AG04449 (cell line): ENCODE measurements around the gene HK1.

Experiments
- CTCF ChIA-PET: fragments of 350-600 bp; formaldehyde crosslinking; extraction: SDS; loops from one replicate; lab custom pipeline; 2021; ENCODE audit warnings: antibody characterized with exemption; lab: Yijun Ruan, JAX
- POLR2A ChIA-PET: fragments of 400-600, 350-600 bp; formaldehyde crosslinking; extraction: SDS; loops from one replicate; lab custom pipeline; 2020; ENCODE audit warnings: antibody characterized with exemption, inconsistent platforms; lab: Yijun Ruan, JAX
- DNase-seq: peaks from one replicate; pipeline ENCODE4 v3.0.0-alpha.2; 2010; ENCODE audit warnings: low read depth, low spot score
- H3K4me3 ChIP-seq: 2 replicates; pipeline ENCODE4 v1.5.1; 2011; ENCODE audit warnings: low read depth, mild to moderate bottlenecking, control low read depth, low read length
- TF ChIP-seq, protein P1 (sequence below): IDR thresholded peaks from one replicate; pipeline ENCODE4 v1.5.1; 2011; ENCODE audit warnings: mild to moderate bottlenecking, moderate library complexity, low read length, control low read depth, inconsistent platforms; ENCODE audit not compliant: insufficient read depth; ENCODE audit errors: missing control alignments

The HK1 gene

DNA sequence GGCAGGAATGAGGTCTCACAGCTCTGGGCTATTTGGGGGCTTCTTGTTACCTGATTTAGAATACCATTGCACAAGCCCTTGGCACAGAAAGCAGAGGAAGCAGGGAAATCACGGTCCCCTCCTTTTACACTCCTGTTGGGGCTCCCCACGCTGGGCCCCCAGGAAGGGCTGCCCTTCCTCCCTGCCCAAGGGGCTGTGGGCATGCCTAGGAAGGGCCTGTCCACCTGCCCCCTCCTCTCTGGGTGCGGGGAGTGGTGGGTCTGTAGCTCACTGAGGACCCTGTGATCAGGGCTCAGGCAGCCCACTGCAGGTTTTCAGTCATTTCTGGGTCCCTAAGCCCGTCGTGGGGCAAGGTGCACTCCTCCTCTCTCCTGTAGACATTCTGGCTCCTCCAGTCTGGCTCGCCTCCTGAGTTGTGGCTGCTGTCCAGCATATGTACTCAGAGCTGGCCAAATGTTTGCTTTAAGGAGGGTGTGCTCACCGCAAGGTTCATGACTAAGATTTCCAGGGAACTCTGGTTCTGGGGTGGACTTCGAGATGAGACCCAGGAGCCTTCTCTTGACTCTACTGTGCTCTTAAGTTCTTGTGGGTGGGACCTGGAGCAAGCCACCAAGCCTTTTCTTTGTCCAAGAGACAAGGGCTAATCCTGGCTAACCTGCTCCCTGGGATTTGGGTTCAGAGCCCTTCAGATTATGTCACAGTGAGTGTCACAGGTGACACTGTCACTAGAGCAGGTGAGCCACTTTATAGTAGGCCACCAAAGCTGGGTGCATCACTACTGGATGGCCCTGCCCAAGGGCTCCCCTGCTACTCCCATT, 82.4 kb downstream of the HK1 start:
- ChIA-PET POLR2A (no interaction called here), CTCF (no interaction called here)
- DNase-seq = peak; percentile 44
- H3K4me3 ChIP-seq = no peak overlapping the region
- TF ChIP-seq, protein P1, sequence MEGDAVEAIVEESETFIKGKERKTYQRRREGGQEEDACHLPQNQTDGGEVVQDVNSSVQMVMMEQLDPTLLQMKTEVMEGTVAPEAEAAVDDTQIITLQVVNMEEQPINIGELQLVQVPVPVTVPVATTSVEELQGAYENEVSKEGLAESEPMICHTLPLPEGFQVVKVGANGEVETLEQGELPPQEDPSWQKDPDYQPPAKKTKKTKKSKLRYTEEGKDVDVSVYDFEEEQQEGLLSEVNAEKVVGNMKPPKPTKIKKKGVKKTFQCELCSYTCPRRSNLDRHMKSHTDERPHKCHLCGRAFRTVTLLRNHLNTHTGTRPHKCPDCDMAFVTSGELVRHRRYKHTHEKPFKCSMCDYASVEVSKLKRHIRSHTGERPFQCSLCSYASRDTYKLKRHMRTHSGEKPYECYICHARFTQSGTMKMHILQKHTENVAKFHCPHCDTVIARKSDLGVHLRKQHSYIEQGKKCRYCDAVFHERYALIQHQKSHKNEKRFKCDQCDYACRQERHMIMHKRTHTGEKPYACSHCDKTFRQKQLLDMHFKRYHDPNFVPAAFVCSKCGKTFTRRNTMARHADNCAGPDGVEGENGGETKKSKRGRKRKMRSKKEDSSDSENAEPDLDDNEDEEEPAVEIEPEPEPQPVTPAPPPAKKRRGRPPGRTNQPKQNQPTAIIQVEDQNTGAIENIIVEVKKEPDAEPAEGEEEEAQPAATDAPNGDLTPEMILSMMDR = no peak

GRCh38 chr10:69361303-69361614, 83.0 kb downstream of the HK1 start:
- POLR2A ChIA-PET = no interaction called here
- CTCF ChIA-PET = interaction anchor here (2.3 kb wide), 1 partner anchor 31 kb away, joined by 6 read pairs; no protein-coding TSS in a partner anchor
- no peak for DNase-seq
- TF ChIP-seq, protein P1 = no peak
- H3K4me3 ChIP-seq = no peak overlapping the region

DNA sequence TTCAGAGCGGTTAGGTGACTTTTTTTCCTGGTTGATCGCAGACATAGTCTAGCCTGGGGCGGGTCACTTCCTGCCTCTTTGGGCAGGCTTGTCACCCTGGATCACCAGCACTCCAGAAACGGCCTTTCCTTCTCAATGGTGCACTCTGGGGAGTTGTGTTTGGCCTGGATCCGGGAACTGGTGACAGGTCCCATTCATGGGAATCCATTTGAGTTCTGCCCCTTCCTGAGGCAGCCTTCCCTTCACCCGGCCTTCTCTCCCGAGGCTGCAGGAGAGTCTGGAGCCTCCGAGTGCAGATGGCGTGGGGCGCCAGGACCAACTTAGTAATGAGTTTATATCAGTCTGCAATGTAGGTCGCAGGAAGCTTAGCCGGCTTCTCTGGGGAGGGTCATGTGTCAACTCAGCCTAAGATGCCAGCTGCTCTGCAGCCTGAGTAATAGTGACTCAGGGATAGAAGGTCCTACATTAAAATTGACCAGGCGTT, 84.2 kb downstream of the HK1 start:
- no peak for DNase-seq
- ChIA-PET CTCF (interaction anchor here (0.7 to 2.3 kb wide), 4 partner anchors 8 to 30 kb away, joined by 4 to 7 read pairs (median 5); no protein-coding TSS in a partner anchor), POLR2A (interaction anchor here (0.6 kb wide), 1 partner anchor 43 kb away, joined by 3 read pairs; no protein-coding TSS in a partner anchor)
- TF ChIP-seq, protein P1 = no peak
- no peak overlapping the region for H3K4me3 ChIP-seq

- DNase-seq = no peak
- no peak overlapping the region for H3K4me3 ChIP-seq
- POLR2A ChIA-PET = interaction anchor here (0.5 kb wide), 1 partner anchor 29 kb away, joined by 3 read pairs; no protein-coding TSS in a partner anchor
- CTCF ChIA-PET = interaction anchor here (1.2 to 2.3 kb wide), 8 partner anchors 9 to 126 kb away, joined by 3 to 7 read pairs (median 4); no protein-coding TSS in a partner anchor
- TF ChIP-seq, protein P1 = no peak
Measured at GRCh38 chr10:69363666-69364065, 85.4 kb downstream of the HK1 start.

DNA sequence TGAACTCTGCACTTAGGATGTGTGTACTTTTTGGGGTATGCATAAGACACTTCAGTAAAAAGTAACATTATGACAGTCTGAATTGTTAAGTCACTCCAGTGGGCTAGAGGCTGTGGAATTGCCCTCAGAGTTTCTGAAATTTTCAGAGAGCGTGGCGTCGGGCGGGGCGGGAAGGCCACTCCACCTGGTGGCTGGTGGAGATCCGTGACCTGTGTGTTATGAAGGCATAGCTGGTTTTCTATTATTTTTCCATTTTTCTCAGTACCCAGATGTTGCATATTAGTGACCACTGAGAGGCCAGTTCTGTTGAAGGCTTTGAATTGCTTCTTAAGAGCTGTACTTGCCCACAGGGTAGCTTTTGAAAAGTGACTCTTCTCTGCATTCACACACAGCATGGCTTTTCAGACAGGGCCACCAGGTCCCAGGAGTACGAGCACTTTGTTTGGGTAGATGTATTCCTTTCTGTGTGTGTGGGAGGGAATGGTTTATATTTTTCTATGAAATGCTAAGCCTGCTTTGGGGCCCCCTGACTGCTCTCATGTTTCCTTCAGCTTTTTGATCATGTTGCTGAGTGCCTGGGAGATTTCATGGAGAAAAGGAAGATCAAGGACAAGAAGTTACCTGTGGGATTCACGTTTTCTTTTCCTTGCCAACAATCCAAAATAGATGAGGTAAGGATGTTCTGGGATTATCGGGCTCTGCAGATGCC, 86.1 kb downstream of the HK1 start:
- no peak for DNase-seq
- no peak overlapping the region for H3K4me3 ChIP-seq
- POLR2A ChIA-PET = interaction anchor here (0.5 kb wide), 1 partner anchor 29 kb away, joined by 3 read pairs; no protein-coding TSS in a partner anchor
- CTCF ChIA-PET = interaction anchor here (1.2 to 2.2 kb wide), 7 partner anchors 10 to 126 kb away, joined by 3 to 7 read pairs (median 4); no protein-coding TSS in a partner anchor
- TF ChIP-seq, protein P1 = no peak
